GM23338 (cell line): ENCODE data around the gene ORM1. TPM values are rescaled to one million over a fixed set of nuclear protein-coding genes. Genes with fewer than 3 reads are reported as not detected.

Experiments
- ATAC-seq: fragments of 200-7000 bp; cut with Tn5 transposase; 3 replicates; pipeline ENCODE4 v1.9.1; 2020
- DNase-seq: peaks from one replicate; pipeline ENCODE4 v3.0.0-alpha.2; 2015; ENCODE audit warnings: low spot score
- H2AFZ ChIP-seq: fragments of 200-600 bp; sonication (generic); 2 replicates; pipeline ENCODE4 v1.8.0; 2016; ENCODE audit warnings: antibody characterized with exemption, mild to moderate bottlenecking, moderate library complexity
- H3F3A ChIP-seq: fragments of 200-600 bp; sonication (generic); replicated peaks from 2 replicates; pipeline ENCODE4 v1.8.0; 2017; ENCODE audit warnings: antibody characterized with exemption, mixed run types, low read depth
- H3K27ac ChIP-seq: fragments of 200-600 bp; sonication (generic); 2 replicates; pipeline ENCODE4 v1.6.1; 2016; ENCODE audit warnings: low read depth
- H3K27me3 ChIP-seq: fragments of 200-600 bp; sonication (generic); 2 replicates; pipeline ENCODE4 v1.8.0; 2016; ENCODE audit warnings: mild to moderate bottlenecking, mixed run types, moderate library complexity; ENCODE audit not compliant: insufficient read depth
- H3K36me3 ChIP-seq: fragments of 200-600 bp; sonication (generic); 2 replicates; pipeline ENCODE4 v1.8.0; 2016; ENCODE audit warnings: mild to moderate bottlenecking; ENCODE audit not compliant: insufficient read depth
- H3K4me1 ChIP-seq: fragments of 200-600 bp; sonication (generic); 2 replicates; pipeline ENCODE4 v1.8.0; 2016; ENCODE audit warnings: mild to moderate bottlenecking, moderate library complexity; ENCODE audit not compliant: insufficient read depth
- H3K4me2 ChIP-seq: fragments of 200-600 bp; sonication (generic); 2 replicates; pipeline ENCODE4 v1.7.1; 2017; ENCODE audit warnings: mixed run types
- H3K4me3 ChIP-seq: fragments of 200-600 bp; sonication (generic); 2 replicates; pipeline ENCODE4 v1.6.1; 2016; ENCODE audit warnings: mixed run types
- H3K79me2 ChIP-seq: fragments of 200-600 bp; sonication (generic); replicated peaks from 2 replicates; pipeline ENCODE4 v1.8.0; 2017; ENCODE audit warnings: mild to moderate bottlenecking; ENCODE audit not compliant: insufficient read depth
- H3K9me2 ChIP-seq: fragments of 200-600 bp; sonication (generic); 2 replicates; pipeline ENCODE4 v1.8.0; 2017; ENCODE audit not compliant: insufficient read depth
- H4K20me1 ChIP-seq: fragments of 200-600 bp; sonication (generic); replicated peaks from 2 replicates; pipeline ENCODE4 v1.8.0; 2017; ENCODE audit warnings: mild to moderate bottlenecking; ENCODE audit not compliant: insufficient read depth
- H3K27ac Mint-ChIP-seq: 2 replicates; pipeline ENCODE4 v1.8.0; 2020; ENCODE audit warnings: inconsistent platforms, mild to moderate bottlenecking, moderate library complexity, mixed read lengths
- H3K27me3 Mint-ChIP-seq: 3 replicates; pipeline ENCODE4 v1.8.0; 2022; ENCODE audit warnings: low read depth, mild to moderate bottlenecking, moderate library complexity, mixed read lengths, inconsistent platforms; ENCODE audit not compliant: insufficient read depth, poor library complexity
- H3K36me3 Mint-ChIP-seq: 3 replicates; pipeline ENCODE4 v1.8.0; 2021; ENCODE audit warnings: low read depth, mild to moderate bottlenecking, inconsistent platforms, moderate library complexity, mixed read lengths
- H3K4me1 Mint-ChIP-seq: 3 replicates; pipeline ENCODE4 v1.8.0; 2020; ENCODE audit warnings: mild to moderate bottlenecking, inconsistent platforms, mixed read lengths
- H3K4me3 Mint-ChIP-seq: 3 replicates; pipeline ENCODE4 v1.8.0; 2021; ENCODE audit warnings: moderate library complexity, mild to moderate bottlenecking, inconsistent platforms, mixed read lengths
- H3K9me3 Mint-ChIP-seq: 3 replicates; pipeline ENCODE4 v1.8.0; 2020; ENCODE audit warnings: moderate library complexity, mild to moderate bottlenecking, inconsistent platforms, mixed read lengths
- CREB1 ChIP-seq: fragments of 250-450 bp; sonication (Bioruptor Pico); IDR thresholded peaks from 2 replicates; pipeline ENCODE4 v1.5.0; 2020; ENCODE audit warnings: low read depth, mild to moderate bottlenecking, moderate library complexity
- EZH2 ChIP-seq: fragments of 200-600 bp; sonication (generic); IDR thresholded peaks from one replicate; pipeline ENCODE4 v1.8.0; 2017; ENCODE audit warnings: antibody characterized with exemption, mild to moderate bottlenecking, low read depth; ENCODE audit not compliant: unreplicated experiment
- EZH2phosphoT487 ChIP-seq: fragments of 200-600 bp; sonication (generic); IDR thresholded peaks from one replicate; pipeline ENCODE4 v1.8.1; 2018; ENCODE audit warnings: antibody characterized with exemption; ENCODE audit not compliant: unreplicated experiment
- JUNB ChIP-seq: IDR thresholded peaks from one replicate; pipeline ENCODE4 v1.6.1; 2016; ENCODE audit warnings: antibody characterized with exemption; ENCODE audit not compliant: unreplicated experiment
- REST ChIP-seq: IDR thresholded peaks from one replicate; pipeline ENCODE4 v1.6.1; 2018; ENCODE audit warnings: antibody characterized with exemption; ENCODE audit not compliant: unreplicated experiment
- ZNF114 ChIP-seq: fragments of 250-450 bp; sonication (Bioruptor Pico); IDR thresholded peaks from 2 replicates; pipeline ENCODE4 v1.5.0; 2020; ENCODE audit warnings: mild to moderate bottlenecking, moderate library complexity
- ZNF331 ChIP-seq: fragments of 250-450 bp; sonication (Bioruptor Pico); IDR thresholded peaks from 2 replicates; pipeline ENCODE4 v1.5.0; 2020; ENCODE audit warnings: low read depth, mild to moderate bottlenecking, moderate library complexity
- ZNF462 ChIP-seq: fragments of 250-450 bp; sonication (Bioruptor Pico); IDR thresholded peaks from 2 replicates; pipeline ENCODE4 v1.5.0; 2020; ENCODE audit warnings: mild to moderate bottlenecking, moderate library complexity
- polyA plus RNA-seq: library from polyadenylated mRNA; unstranded; fragments of >200 nt; fragmentation: Nextera tagmentation; extraction: Ambion mirVana; gene quantifications from 2 replicates; pipeline ENCODE4 v1.2.1, GENCODE V29; 2016
- total RNA-seq: library from RNA; depleted of rRNA; stranded (reverse); fragments of >200 nt; shearing (Covaris generic); gene quantifications from 2 replicates; pipeline ENCODE4 v1.2.3, GENCODE V29; 2014
- TF ChIP-seq, protein P1 (sequence below): IDR thresholded peaks from 2 replicates; pipeline ENCODE4 v1.6.1; 2016; ENCODE audit warnings: antibody characterized with exemption

ORM1 gene
- total and polyA plus RNA-seq, 2 experiments from 2014 or later: not detected

DNA sequence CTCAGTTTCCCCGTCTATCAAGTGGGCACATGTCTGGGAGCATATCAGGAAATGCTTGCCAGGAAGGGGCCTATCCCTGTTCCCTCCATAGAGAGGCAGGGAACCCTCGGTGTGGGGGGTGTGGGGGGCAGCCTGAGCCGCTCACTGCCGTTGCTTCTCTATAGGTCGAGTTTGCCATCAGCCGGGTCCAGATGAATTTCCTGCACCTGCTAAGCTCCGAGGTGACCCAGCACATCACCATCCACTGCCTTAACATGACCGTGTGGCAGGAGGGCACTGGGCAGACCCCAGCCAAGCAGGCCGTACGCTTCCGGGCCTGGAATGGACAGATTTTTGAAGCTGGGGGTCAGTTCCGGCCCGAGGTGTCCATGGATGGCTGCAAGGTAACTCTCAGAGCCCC is 13.8 kb upstream of the ORM1 start:
- Histone ChIP-seq H4K20me1 (no peaks in the 10 kb centered on the region), H3K36me3 (no peaks in the 10 kb centered on the region), H3K27me3 (no peaks in the 10 kb centered on the region), H3K27ac (no peak overlapping the region), H3K4me2 (no peak overlapping the region), H3K79me2 (no peaks in the 10 kb centered on the region), H3K4me1 (no peaks in the 10 kb centered on the region), H3K4me3 (no peak overlapping the region), H3K9me2 (no peaks in the 10 kb centered on the region), H2AFZ (no peak overlapping the region), H3F3A (peaks cover 6% of the 10 kb centered on the region; the same call in 1 of the 2 replicates)
- H3K27me3 Mint-ChIP-seq: peaks cover 5% of the 10 kb centered on the region
- no peak overlapping the region for H3K27ac Mint-ChIP-seq
- no peaks in the 10 kb centered on the region for H3K9me3 Mint-ChIP-seq
- ATAC-seq: no peak
- TF ChIP-seq ZNF331 (CRISPR knock-in tag) (no peak), ZNF114 (CRISPR knock-in tag) (no peak), ZNF462 (no peak), EZH2 (no peak), REST (no peak), CREB1 (CRISPR knock-in tag) (no peak), EZH2phosphoT487 (no peak), JUNB (no peak)
- TF ChIP-seq, protein P1, sequence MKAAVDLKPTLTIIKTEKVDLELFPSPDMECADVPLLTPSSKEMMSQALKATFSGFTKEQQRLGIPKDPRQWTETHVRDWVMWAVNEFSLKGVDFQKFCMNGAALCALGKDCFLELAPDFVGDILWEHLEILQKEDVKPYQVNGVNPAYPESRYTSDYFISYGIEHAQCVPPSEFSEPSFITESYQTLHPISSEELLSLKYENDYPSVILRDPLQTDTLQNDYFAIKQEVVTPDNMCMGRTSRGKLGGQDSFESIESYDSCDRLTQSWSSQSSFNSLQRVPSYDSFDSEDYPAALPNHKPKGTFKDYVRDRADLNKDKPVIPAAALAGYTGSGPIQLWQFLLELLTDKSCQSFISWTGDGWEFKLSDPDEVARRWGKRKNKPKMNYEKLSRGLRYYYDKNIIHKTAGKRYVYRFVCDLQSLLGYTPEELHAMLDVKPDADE: no peak
- no peak overlapping the region for H3K4me3 Mint-ChIP-seq
- DNase-seq: no peak
- peaks cover 7% of the 10 kb centered on the region for H3K4me1 Mint-ChIP-seq
- peaks cover 5% of the 10 kb centered on the region; the same call in 1 of the 3 replicates for H3K36me3 Mint-ChIP-seq
